ENCODE measurements around the gene ABLIM3.
A peak's percentile ranks its signal among the peaks of the same experiment; 100 is the strongest.

The ABLIM3 gene

DNA sequence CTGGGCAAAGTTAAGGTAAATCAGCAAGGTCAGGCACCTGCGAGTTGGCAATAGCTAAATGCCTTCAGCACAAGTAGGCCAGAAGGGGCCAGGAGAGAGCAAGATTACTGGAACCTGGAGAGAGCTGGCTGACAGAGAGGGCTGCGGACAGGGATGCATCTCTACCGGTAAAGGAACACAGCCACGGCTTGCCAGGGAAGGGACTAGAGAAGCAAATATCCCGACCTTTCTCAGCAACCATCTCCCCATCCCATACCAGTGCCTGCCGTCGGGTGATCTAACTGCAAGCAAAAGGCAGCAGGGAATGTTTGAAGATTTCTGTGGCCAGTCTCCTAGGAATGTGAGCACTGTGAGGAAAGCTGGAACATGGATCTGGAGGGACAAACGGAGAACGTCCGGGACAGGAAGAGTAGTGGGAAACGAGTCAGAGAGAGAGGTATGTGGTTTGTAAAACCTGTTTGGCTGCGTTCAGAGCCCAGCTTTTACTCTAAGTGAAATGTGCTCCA, 15.9 kb upstream of the ABLIM3 start:
- ATAC-seq = peak; percentile 39; the same call in 2 of the 3 replicates
- TF ChIP-seq RARB (CRISPR knock-in tag; IDR thresholded peaks at IDR 0.05) (no peak), PATZ1 (CRISPR knock-in tag; IDR thresholded peaks at IDR 0.05; ENCODE audit: borderline replicate concordance) (no peak), ZNF8 (CRISPR knock-in tag; IDR thresholded peaks at IDR 0.05) (no peak), ZC3H10 (CRISPR knock-in tag; IDR thresholded peaks at IDR 0.05) (no peak), ARNTL (CRISPR knock-in tag; IDR thresholded peaks at IDR 0.05; ENCODE audit: borderline replicate concordance, low read depth) (no peak), BACH2 (CRISPR knock-in tag; IDR thresholded peaks at IDR 0.05; ENCODE audit: borderline replicate concordance) (no peak), OSR1 (CRISPR knock-in tag; IDR thresholded peaks at IDR 0.05) (no peak), ESRRG (CRISPR knock-in tag; IDR thresholded peaks at IDR 0.05) (no peak)
- TF ChIP-seq, protein P1, sequence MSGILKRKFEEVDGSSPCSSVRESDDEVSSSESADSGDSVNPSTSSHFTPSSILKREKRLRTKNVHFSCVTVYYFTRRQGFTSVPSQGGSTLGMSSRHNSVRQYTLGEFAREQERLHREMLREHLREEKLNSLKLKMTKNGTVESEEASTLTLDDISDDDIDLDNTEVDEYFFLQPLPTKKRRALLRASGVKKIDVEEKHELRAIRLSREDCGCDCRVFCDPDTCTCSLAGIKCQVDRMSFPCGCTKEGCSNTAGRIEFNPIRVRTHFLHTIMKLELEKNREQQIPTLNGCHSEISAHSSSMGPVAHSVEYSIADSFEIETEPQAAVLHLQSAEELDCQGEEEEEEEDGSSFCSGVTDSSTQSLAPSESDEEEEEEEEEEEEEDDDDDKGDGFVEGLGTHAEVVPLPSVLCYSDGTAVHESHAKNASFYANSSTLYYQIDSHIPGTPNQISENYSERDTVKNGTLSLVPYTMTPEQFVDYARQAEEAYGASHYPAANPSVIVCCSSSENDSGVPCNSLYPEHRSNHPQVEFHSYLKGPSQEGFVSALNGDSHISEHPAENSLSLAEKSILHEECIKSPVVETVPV (CRISPR knock-in tag; IDR thresholded peaks at IDR 0.05) = no peak

DNA sequence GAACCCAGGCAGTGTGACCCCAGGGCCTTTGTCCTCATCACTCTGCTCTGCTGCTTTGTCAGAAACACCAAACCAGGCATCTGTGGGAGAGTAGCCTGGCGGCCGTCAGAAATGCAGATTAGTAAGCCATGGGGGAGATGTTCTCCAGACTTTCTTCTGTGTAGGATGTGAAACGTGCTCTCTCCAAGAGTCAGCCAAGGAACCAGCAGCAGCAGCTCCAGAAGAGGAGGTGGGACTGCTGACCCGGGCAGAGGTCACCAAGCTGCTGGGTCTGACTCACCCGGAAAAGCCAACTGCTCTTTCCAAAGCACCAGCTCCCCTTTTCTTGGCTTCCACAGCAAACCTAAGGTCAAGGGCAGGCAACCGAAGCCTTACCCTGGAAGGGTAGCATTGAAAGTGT, 14.4 kb upstream of the ABLIM3 start:
- TF ChIP-seq TOX (CRISPR knock-in tag; IDR thresholded peaks at IDR 0.05; ENCODE audit: borderline replicate concordance) = no peak
- no peak for TF ChIP-seq OSR1 (CRISPR knock-in tag; IDR thresholded peaks at IDR 0.05)
- TF ChIP-seq, protein P1 (CRISPR knock-in tag; IDR thresholded peaks at IDR 0.05) = no peak
- no peak for TF ChIP-seq ZNF8 (CRISPR knock-in tag; IDR thresholded peaks at IDR 0.05)
- no peak for TF ChIP-seq ISL1 (CRISPR knock-in tag; IDR thresholded peaks at IDR 0.05)
- TF ChIP-seq, protein P2, sequence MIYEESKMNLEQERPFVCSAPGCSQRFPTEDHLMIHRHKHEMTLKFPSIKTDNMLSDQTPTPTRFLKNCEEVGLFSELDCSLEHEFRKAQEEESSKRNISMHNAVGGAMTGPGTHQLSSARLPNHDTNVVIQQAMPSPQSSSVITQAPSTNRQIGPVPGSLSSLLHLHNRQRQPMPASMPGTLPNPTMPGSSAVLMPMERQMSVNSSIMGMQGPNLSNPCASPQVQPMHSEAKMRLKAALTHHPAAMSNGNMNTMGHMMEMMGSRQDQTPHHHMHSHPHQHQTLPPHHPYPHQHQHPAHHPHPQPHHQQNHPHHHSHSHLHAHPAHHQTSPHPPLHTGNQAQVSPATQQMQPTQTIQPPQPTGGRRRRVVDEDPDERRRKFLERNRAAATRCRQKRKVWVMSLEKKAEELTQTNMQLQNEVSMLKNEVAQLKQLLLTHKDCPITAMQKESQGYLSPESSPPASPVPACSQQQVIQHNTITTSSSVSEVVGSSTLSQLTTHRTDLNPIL (CRISPR knock-in tag; IDR thresholded peaks at IDR 0.05; ENCODE audit: low read depth) = no peak
- TF ChIP-seq ZC3H10 (CRISPR knock-in tag; IDR thresholded peaks at IDR 0.05) = no peak
- no peak for TF ChIP-seq CSDC2 (CRISPR knock-in tag; IDR thresholded peaks at IDR 0.05)
- no peak for TF ChIP-seq RARB (CRISPR knock-in tag; IDR thresholded peaks at IDR 0.05)
- TF ChIP-seq TSHZ2 (CRISPR knock-in tag; IDR thresholded peaks at IDR 0.05) = no peak
- TF ChIP-seq ZNF565 (CRISPR knock-in tag; conservative IDR thresholded peaks at IDR 0.05; ENCODE audit: low read depth) = no peak
- no peak for TF ChIP-seq ZNF70 (CRISPR knock-in tag; IDR thresholded peaks at IDR 0.05)
- TF ChIP-seq, protein P3, sequence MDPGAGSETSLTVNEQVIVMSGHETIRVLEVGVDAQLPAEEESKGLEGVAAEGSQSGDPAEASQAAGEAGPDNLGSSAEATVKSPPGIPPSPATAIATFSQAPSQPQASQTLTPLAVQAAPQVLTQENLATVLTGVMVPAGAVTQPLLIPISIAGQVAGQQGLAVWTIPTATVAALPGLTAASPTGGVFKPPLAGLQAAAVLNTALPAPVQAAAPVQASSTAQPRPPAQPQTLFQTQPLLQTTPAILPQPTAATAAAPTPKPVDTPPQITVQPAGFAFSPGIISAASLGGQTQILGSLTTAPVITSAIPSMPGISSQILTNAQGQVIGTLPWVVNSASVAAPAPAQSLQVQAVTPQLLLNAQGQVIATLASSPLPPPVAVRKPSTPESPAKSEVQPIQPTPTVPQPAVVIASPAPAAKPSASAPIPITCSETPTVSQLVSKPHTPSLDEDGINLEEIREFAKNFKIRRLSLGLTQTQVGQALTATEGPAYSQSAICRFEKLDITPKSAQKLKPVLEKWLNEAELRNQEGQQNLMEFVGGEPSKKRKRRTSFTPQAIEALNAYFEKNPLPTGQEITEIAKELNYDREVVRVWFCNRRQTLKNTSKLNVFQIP (CRISPR knock-in tag; IDR thresholded peaks at IDR 0.05; ENCODE audit: borderline replicate concordance, low read depth) = no peak
- no peak for TF ChIP-seq PATZ1 (CRISPR knock-in tag; IDR thresholded peaks at IDR 0.05; ENCODE audit: borderline replicate concordance)
- ATAC-seq = no peak

All from SK-N-SH treated with all-trans-retinoic acid at 6 μM for 48 hours (cell line).